ENCODE measurements around the gene PARD6A.

- TF ChIP-seq, protein P1, sequence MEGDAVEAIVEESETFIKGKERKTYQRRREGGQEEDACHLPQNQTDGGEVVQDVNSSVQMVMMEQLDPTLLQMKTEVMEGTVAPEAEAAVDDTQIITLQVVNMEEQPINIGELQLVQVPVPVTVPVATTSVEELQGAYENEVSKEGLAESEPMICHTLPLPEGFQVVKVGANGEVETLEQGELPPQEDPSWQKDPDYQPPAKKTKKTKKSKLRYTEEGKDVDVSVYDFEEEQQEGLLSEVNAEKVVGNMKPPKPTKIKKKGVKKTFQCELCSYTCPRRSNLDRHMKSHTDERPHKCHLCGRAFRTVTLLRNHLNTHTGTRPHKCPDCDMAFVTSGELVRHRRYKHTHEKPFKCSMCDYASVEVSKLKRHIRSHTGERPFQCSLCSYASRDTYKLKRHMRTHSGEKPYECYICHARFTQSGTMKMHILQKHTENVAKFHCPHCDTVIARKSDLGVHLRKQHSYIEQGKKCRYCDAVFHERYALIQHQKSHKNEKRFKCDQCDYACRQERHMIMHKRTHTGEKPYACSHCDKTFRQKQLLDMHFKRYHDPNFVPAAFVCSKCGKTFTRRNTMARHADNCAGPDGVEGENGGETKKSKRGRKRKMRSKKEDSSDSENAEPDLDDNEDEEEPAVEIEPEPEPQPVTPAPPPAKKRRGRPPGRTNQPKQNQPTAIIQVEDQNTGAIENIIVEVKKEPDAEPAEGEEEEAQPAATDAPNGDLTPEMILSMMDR (conservative IDR thresholded peaks at IDR 0.05; ENCODE audit: low read length) = no peak
- TF ChIP-seq EZH2phosphoT487 (IDR thresholded peaks at IDR 0.05; ENCODE audit: borderline replicate concordance) = no peak
Observed at GRCh38 chr16:67660564-67661028, at the start of gene PARD6A.

All from Loucy (cell line).